HepG2 (cell line): ENCODE measurements around the gene RAI14. TPM values are rescaled to one million over a fixed set of nuclear protein-coding genes. Genes with fewer than 3 reads are reported as not detected.

Experiments
- ATAC-seq: fragments of 200-7000 bp; cut with Tn5 transposase; 3 replicates; pipeline ENCODE4 v1.9.1; 2020; ENCODE audit warnings: mild to moderate bottlenecking, moderate library complexity
- BruUV-seq: library from RNA; stranded (reverse); fragments of 400-500 nt; replicated peaks from 2 replicates; lab custom pipeline; 2021; lab: Mats Ljungman, UMichigan
- CTCF ChIA-PET: fragments of 300-600 bp; formaldehyde crosslinking; extraction: SDS; loops from one replicate; lab custom pipeline; 2021; ENCODE audit warnings: low total read pairs, inconsistent platforms, low intra/inter-chr PET ratio; lab: Yijun Ruan, JAX
- POLR2A ChIA-PET: fragments of 350-600 bp; sonication (Branson Sonifier 250); formaldehyde crosslinking; loops from one replicate; lab custom pipeline; 2020; ENCODE audit warnings: antibody characterized with exemption, inconsistent platforms; lab: Yijun Ruan, JAX
- DNase-seq: peaks from one replicate; pipeline ENCODE4 v3.0.0-alpha.2; 2015; ENCODE audit warnings: low spot score
- FAIRE-seq: peaks from 3 replicates; lab custom pipeline; 2011; peaks lifted over from hg19 to GRCh38; lab: Jason Lieb, UNC
- H2AFZ ChIP-seq: one replicate; pipeline ENCODE4 v1.6.1; 2011; ENCODE audit warnings: low read length, inconsistent platforms
- H3K27ac ChIP-seq: fragments of 300-600 bp; 3 replicates; pipeline ENCODE4 v1.8.0; 2011; ENCODE audit warnings: mixed run types, mild to moderate bottlenecking, mixed read lengths, low read length, inconsistent platforms; ENCODE audit not compliant: insufficient read depth; ENCODE audit errors: extremely low read length
- H3K27me3 ChIP-seq, 2 experiments: fragments of 200-600 bp in 1 of 2; 2 replicates in 1 of 2; 3 replicates in 1 of 2; pipeline versions ENCODE4 v1.6.0 to v1.8.0; 2011; ENCODE audit warnings: low read length in 2 of 2, mild to moderate bottlenecking in 2 of 2, moderate library complexity in 2 of 2, inconsistent platforms in 1 of 2; ENCODE audit not compliant: insufficient read depth in 2 of 2, control insufficient read depth in 1 of 2
- H3K36me3 ChIP-seq, 2 experiments: fragments of 200-600 bp in 1 of 2; replicated peaks in 1 of 2; 2 replicates in 1 of 2; 3 replicates in 1 of 2; pipeline versions ENCODE4 v1.5.1 to v1.8.0; 2011; ENCODE audit warnings: low read length in 2 of 2, inconsistent platforms in 1 of 2; ENCODE audit not compliant: insufficient read depth in 2 of 2, control insufficient read depth in 1 of 2
- H3K4me1 ChIP-seq: 2 replicates; pipeline ENCODE4 v1.5.1; 2012; ENCODE audit warnings: low read length, inconsistent platforms; ENCODE audit not compliant: insufficient read depth
- H3K4me2 ChIP-seq: 2 replicates; pipeline ENCODE4 v1.6.0; 2011; ENCODE audit warnings: low read depth, low read length, inconsistent platforms
- H3K4me3 ChIP-seq, 3 experiments: fragments of 200-600 bp in 1 of 3; sonication (generic), shearing (Covaris generic) in 1 of 3; replicated peaks in 1 of 3; 2 replicates each; pipeline ENCODE4 v1.5.1; 2011 to 2016; ENCODE audit warnings: low read length in 3 of 3, inconsistent platforms in 2 of 3, low read depth in 2 of 3, mild to moderate bottlenecking in 2 of 3, control low read depth in 1 of 3, mixed read lengths in 1 of 3; ENCODE audit not compliant: insufficient read depth in 1 of 3
- H3K79me2 ChIP-seq: one replicate; pipeline ENCODE4 v1.6.1; 2011; ENCODE audit warnings: low read length, inconsistent platforms; ENCODE audit not compliant: insufficient read depth
- H3K9ac ChIP-seq: 2 replicates; pipeline ENCODE4 v1.6.0; 2011; ENCODE audit warnings: mild to moderate bottlenecking, low read depth, low read length, inconsistent platforms; ENCODE audit not compliant: insufficient read depth
- H3K9me3 ChIP-seq: 2 replicates; pipeline ENCODE4 v1.5.1; 2012; ENCODE audit warnings: mild to moderate bottlenecking, low read length
- H4K20me1 ChIP-seq: 2 replicates; pipeline ENCODE4 v1.6.0; 2011; ENCODE audit warnings: inconsistent platforms, mild to moderate bottlenecking, low read length, moderate library complexity; ENCODE audit not compliant: insufficient read depth
- HOXA9 ChIP-seq: sonication (generic); formaldehyde crosslinking; IDR thresholded peaks from 2 replicates; pipeline ENCODE4 v1.8.1; 2022; ENCODE audit warnings: missing genetic modification reagents, mild to moderate bottlenecking, moderate library complexity, borderline replicate concordance
- SMAD9 ChIP-seq: sonication (generic); formaldehyde crosslinking; IDR thresholded peaks from 2 replicates; pipeline ENCODE4 v1.5.1; 2020; ENCODE audit warnings: mild to moderate bottlenecking, missing genetic modification reagents
- SSRP1 ChIP-seq: IDR thresholded peaks from 2 replicates; pipeline ENCODE4 v1.6.1; 2016; ENCODE audit warnings: control low read depth
- ZNF562 ChIP-seq: sonication (generic); formaldehyde crosslinking; IDR thresholded peaks from 2 replicates; pipeline ENCODE4 v1.8.0; 2022; ENCODE audit warnings: missing genetic modification reagents, borderline replicate concordance
- ZNF724P ChIP-seq: sonication (generic); formaldehyde crosslinking; IDR thresholded peaks from 2 replicates; pipeline ENCODE4 v1.8.0; 2022; ENCODE audit warnings: missing genetic modification reagents, borderline replicate concordance
- ZSCAN25 ChIP-seq: sonication (generic); formaldehyde crosslinking; IDR thresholded peaks from 2 replicates; pipeline ENCODE4 v1.8.0; 2022; ENCODE audit warnings: mild to moderate bottlenecking, missing genetic modification reagents
- WGBS: methylation state at CpG from one replicate; pipeline ENCODE4 v1.1.6; 2017; ENCODE audit warnings: low lambda C conversion rate; 5-methylcytosine and 5-hydroxymethylcytosine counted together
- in situ Hi-C: cut with HindIII; loops from 2 replicates; pipeline ENCODE4 v1.10.0; 2017; ENCODE audit warnings: low pct_unique_long_range_greater_than_20kb; ENCODE audit not compliant: extremely low pct_ligation_motif_present
- intact Hi-C: fragments of 100-400 bp; cut with micrococcal nuclease; formaldehyde crosslinking; loops from one replicate; pipeline ENCODE4 v1.10.0; 2022; ENCODE audit not compliant: unreplicated experiment
- polyA plus RNA-seq, 8 experiments: library from polyadenylated mRNA; depleted of rRNA in 3 of 8; stranded (reverse) in 7 of 8; unstranded in 1 of 8; fragments of >200 nt; fragmentation: Illumina TruSeq in 4 of 8; extraction: Trizol in 4 of 8; gene quantifications; 2 replicates each; pipeline versions ENCODE4 v1.2.1 to v1.2.3, GENCODE V29; 2011 to 2016; ENCODE audit warnings: low read depth in 4 of 8, missing spikeins in 1 of 8, mixed read lengths in 1 of 8; ENCODE audit not compliant: insufficient read depth in 1 of 8
- total RNA-seq, 5 experiments: library from RNA; depleted of rRNA; stranded (reverse); fragments of >200 nt; fragmentation: Illumina TruSeq; extraction: Trizol; gene quantifications; 2 replicates each; pipeline ENCODE4 v1.2.3, GENCODE V29; 2016; ENCODE audit warnings: low read depth in 1 of 5
- TF ChIP-seq, protein P1 (sequence below): fragments of 450-650 bp; IDR thresholded peaks from 2 replicates; pipeline ENCODE4 v1.6.1; 2016
- TF ChIP-seq, protein P2 (sequence below), 2 experiments: sonication (generic) in 1 of 2; formaldehyde crosslinking in 1 of 2; IDR thresholded peaks; 2 replicates each; pipeline versions ENCODE4 v1.6.1 to v1.9.0; 2014 to 2022; ENCODE audit warnings: antibody characterized with exemption in 1 of 2, borderline replicate concordance in 1 of 2, inconsistent platforms in 1 of 2, low read depth in 1 of 2, missing genetic modification reagents in 1 of 2

Gene RAI14
- total and polyA plus RNA-seq, 2 of the 13 experiments (the other 11 are each of a cell fraction or from before 2014, with no cell fraction given): 12.6 to 18.2 TPM

DNA sequence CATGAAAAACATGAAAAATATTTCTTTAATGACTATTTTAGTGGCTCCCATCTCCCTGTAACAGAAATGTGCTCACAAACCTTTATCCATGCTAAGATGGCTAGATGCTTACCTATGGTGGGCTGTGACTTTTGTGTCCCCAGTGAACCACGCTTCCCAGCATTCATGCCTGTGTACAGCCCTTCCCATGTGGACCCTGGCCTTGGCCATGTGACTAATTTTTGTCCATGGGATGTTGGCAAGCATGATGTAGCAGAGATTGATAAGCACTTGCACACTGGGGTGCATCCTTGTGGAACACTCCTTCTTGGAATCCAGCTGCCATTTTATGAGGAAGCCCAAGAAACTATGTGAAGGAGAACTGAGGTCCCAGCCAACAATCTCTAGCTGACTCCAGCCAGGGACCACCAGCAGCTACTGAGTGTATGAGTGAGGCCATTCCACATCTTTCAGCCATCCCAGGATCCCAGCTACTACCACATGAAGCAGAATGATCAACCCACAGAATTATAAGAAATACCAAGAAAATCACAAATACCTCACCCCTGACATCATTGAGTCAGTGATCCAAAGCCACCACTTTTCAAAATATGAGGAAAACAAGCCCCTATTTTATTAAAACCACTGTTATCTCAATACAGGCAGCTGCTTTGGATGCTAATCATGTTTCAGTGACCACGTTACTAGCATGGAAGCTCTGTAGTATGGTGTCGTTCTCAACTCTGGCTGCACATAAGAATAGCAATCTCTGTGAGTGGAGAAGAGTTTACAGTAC lies 16.1 kb upstream of the RAI14 start:
- Histone ChIP-seq H3K4me2 (no peak overlapping the region), H3K4me3 (no peak overlapping the region), H3K36me3 (no peaks in the 10 kb centered on the region), H3K27me3 (no peaks in the 10 kb centered on the region), H3K9ac (no peak overlapping the region), H2AFZ (no peak overlapping the region), H3K4me1 (no peaks in the 10 kb centered on the region), H3K9me3 (no peaks in the 10 kb centered on the region), H3K27ac (no peak overlapping the region), H4K20me1 (no peaks in the 10 kb centered on the region), H3K79me2 (no peaks in the 10 kb centered on the region)
- intact Hi-C loops: no loop called here
- WGBS: 19% methylated on average over 3 of the region's 3 CpGs
- no TSS peak for BruUV-seq
- no peak for FAIRE-seq
- in situ Hi-C loops: no loop called here
- TF ChIP-seq, protein P1, sequence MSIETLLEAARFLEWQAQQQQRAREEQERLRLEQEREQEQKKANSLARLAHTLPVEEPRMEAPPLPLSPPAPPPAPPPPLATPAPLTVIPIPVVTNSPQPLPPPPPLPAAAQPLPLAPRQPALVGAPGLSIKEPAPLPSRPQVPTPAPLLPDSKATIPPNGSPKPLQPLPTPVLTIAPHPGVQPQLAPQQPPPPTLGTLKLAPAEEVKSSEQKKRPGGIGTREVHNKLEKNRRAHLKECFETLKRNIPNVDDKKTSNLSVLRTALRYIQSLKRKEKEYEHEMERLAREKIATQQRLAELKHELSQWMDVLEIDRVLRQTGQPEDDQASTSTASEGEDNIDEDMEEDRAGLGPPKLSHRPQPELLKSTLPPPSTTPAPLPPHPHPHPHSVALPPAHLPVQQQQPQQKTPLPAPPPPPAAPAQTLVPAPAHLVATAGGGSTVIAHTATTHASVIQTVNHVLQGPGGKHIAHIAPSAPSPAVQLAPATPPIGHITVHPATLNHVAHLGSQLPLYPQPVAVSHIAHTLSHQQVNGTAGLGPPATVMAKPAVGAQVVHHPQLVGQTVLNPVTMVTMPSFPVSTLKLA: peak; percentile 97
- TF ChIP-seq SSRP1 (CRISPR knock-in tag): no peak
- no peak for ATAC-seq
- POLR2A ChIA-PET: no interaction called here
- no peak for DNase-seq
- CTCF ChIA-PET: no interaction called here

DNA sequence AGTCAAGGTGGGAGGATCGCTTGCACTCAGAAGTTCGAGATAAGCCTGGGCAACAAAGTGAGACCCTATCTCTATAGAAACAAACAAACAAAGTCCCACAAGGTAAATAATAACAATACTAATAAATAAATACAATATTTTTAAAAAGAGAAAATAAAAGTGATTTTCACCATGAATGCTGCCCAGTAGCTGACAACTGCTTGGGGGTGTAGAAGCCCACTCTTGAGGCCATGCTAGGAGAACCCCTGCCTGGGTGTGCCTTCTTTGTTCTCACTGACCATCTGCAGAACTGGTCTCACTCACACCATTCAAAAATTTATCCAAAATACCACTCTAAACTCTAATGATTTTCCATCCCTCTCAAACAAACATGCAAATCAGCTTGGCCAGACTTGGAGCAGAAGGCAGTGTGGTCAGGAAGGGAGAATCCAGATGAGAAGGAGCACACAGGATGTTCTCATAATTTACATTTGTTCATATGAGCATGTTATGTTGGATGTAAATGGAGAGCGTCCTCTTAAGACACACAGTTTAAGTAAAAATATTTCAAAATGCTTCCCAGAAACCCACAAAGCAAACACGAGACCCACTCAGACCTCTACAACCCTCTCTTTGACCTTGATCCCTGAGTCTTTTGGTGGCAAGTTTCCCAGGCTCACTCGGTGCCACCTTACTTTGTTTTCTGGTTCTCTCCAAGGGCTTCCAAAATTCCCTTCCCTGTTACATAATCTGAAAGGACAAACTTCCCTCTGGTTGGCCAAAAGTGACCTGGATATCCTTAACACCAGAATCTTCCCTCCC lies 7.9 kb upstream of the RAI14 start:
- intact Hi-C loops (no loop called here), in situ Hi-C loops (no loop called here)
- H3K27ac ChIP-seq: no peak overlapping the region
- H2AFZ ChIP-seq: no peak overlapping the region
- H3K4me2 ChIP-seq: no peak overlapping the region
- H3K4me1 ChIP-seq: 0 out of 2 replicates have a peak, but pooled peaks cover 6% of the 10 kb centered on the region
- H3K9me3 ChIP-seq: no peaks in the 10 kb centered on the region
- CTCF ChIA-PET: no interaction called here
- no peaks in the 10 kb centered on the region; a peak in 1 of 5 replicates for H3K27me3 ChIP-seq
- no peak for ATAC-seq
- 24% methylated on average over 5 of the region's 5 CpGs for WGBS
- no peaks in the 10 kb centered on the region for H3K79me2 ChIP-seq
- H3K9ac ChIP-seq: no peak overlapping the region
- H3K36me3 ChIP-seq: no peaks in the 10 kb centered on the region
- H3K4me3 ChIP-seq: no peak overlapping the region
- no peak for FAIRE-seq
- no peaks in the 10 kb centered on the region for H4K20me1 ChIP-seq
- DNase-seq: no peak
- POLR2A ChIA-PET: no interaction called here
- no TSS peak for BruUV-seq
- TF ChIP-seq ZNF724P (CRISPR knock-in tag) (no peak), ZSCAN25 (no peak), SMAD9 (CRISPR knock-in tag) (no peak), HOXA9 (CRISPR knock-in tag) (no peak), ZNF562 (CRISPR knock-in tag) (no peak)
- TF ChIP-seq, protein P2, sequence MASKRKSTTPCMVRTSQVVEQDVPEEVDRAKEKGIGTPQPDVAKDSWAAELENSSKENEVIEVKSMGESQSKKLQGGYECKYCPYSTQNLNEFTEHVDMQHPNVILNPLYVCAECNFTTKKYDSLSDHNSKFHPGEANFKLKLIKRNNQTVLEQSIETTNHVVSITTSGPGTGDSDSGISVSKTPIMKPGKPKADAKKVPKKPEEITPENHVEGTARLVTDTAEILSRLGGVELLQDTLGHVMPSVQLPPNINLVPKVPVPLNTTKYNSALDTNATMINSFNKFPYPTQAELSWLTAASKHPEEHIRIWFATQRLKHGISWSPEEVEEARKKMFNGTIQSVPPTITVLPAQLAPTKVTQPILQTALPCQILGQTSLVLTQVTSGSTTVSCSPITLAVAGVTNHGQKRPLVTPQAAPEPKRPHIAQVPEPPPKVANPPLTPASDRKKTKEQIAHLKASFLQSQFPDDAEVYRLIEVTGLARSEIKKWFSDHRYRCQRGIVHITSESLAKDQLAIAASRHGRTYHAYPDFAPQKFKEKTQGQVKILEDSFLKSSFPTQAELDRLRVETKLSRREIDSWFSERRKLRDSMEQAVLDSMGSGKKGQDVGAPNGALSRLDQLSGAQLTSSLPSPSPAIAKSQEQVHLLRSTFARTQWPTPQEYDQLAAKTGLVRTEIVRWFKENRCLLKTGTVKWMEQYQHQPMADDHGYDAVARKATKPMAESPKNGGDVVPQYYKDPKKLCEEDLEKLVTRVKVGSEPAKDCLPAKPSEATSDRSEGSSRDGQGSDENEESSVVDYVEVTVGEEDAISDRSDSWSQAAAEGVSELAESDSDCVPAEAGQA (IDR thresholded peaks at IDR 0.05; ENCODE audit: low read depth): no peak
- TF ChIP-seq, protein P2 (CRISPR knock-in tag; IDR thresholded peaks at IDR 0.05; ENCODE audit: borderline replicate concordance): no peak
